Measurements from ENCODE around the gene ZSCAN21. TPM values are rescaled to one million over a fixed set of nuclear protein-coding genes. Genes with fewer than 3 reads are reported as not detected.
A peak's percentile ranks its signal among the peaks of the same experiment; 100 is the strongest.

The ZSCAN21 gene
- total RNA-seq, 1 donor from 2014 or later, result 7.7 TPM

- DNase-seq (ENCODE audit: low read depth in 2 of 2), result no peak
Observed at GRCh38 chr7:100075418-100075817, 25.8 kb downstream of the ZSCAN21 start.

DNA sequence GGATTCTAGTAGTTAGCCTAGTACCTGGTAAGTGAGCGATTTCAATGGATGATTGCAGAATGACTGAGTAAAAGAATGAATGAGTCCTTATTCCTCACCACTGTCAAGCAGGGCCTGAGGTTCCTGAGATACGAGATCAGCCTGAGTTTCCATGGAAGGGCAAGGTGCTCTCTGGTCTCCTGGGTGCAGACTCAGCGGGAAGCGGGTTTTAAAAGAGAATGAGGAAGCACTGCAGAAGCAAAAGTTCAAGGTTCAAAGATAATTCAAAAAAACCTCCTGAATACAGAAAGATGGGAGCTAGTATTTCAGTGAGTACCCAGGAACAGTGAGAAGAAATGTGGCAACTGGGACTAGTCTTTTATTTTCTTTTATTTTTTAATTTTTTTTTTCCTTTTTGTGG lies 27.6 kb downstream of the ZSCAN21 start:
- no peak for DNase-seq (ENCODE audit: low read depth in 2 of 2)

GRCh38 chr7:100079024-100079560 lies 29.5 kb downstream of the ZSCAN21 start:
- DNase-seq (ENCODE audit: low read depth in 2 of 2), result no peak

GRCh38 chr7:100080907-100081534 lies 31.4 kb downstream of the ZSCAN21 start:
- DNase-seq (ENCODE audit: low read depth in 2 of 2), result peak; percentile 37 to 58

DNA sequence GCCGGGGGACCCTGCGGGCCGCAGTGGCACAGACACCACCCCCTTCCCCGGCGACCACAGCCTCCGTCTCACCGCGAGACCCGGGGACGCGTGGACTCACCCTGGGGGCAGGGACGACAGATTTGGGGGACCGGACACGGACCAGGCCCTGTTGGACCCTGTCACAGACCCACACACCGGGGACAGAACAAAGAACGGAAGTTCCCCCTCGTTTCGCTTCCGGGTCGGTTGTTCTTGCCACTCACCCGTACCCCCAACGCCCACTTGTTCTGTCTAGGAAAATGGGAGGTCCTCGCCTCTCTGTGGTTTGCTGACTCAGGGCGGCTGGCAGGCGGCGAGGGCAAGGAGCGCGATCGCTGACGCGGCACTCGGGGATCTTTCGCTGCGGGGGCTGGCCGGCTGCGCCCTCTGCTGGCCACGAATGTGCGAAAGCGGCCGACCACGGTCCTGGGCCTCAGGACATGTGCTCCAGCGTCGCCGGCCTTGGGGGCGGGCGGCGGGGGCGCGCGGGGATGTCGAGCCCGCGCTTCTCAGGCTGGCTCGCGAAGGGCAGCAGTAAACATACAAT lies 32.0 kb downstream of the ZSCAN21 start, which contains the start of gene ZNF3:
Gene ZNF3 (minus strand): TSS at position 189 of the 568 bp plus-strand sequence. CDS start 4,366 bp downstream, outside the sequence.
- DNase-seq (ENCODE audit: low read depth in 2 of 2), result peak; percentile 99

- no peak for DNase-seq (ENCODE audit: low read depth in 2 of 2)
Observed at GRCh38 chr7:100082978-100083377, 33.4 kb downstream of the ZSCAN21 start.

DNA sequence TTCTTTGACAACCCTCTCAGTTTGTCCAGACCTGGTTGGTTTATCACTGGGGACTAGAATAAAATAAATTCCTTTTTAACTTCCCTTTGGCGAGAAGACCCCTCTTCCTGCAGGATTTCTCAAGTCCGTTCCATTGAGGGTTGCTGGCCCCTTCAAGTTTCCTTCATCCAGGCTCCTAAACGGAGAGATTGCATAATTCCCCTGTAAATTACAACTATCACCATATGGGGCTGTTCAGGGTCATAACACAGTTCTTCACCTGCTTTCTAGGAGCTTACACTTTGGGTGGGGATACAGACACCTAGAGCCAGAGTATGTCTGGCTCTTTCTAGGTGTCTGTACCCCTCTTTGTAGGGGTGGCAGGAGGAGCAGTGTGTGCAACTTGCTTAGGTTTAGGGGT lies 35.9 kb downstream of the ZSCAN21 start:
- no peak for DNase-seq (ENCODE audit: low read depth in 2 of 2)

DNA sequence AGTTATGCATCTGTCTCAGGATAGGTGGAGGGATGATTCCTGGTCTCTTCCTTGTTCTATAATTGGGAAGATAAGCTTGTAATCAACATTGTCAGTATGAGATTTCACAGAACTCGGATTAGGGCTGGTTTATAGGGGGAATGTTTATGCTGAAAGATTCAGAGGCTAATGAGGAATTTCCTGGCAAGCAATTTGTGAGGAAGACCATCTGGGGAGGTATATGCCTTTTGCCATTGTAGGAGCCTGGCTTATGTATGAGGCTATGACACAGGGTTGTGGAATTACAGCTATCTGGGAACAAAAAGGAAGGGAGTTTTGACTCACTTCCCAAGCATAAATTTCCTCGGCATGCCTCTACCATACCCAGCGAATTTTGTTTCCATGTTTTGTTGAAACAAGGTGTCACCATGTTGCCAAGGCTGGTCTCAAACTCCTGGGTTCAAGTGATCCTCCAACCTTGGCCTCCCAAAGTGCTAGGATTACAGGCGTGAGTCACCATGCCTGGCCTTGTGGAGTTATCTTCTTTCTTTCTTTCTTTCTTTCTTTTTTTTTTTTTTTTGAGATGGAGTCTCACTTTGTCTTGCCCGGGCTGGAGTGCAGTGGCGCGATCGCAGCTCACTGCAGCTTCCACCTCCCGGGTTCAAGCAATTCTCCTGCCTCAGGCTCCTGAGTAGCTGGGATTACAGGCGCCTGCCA lies 37.6 kb downstream of the ZSCAN21 start:
- peak; percentile 94 to 99 for DNase-seq (ENCODE audit: low read depth in 2 of 2)

DNA sequence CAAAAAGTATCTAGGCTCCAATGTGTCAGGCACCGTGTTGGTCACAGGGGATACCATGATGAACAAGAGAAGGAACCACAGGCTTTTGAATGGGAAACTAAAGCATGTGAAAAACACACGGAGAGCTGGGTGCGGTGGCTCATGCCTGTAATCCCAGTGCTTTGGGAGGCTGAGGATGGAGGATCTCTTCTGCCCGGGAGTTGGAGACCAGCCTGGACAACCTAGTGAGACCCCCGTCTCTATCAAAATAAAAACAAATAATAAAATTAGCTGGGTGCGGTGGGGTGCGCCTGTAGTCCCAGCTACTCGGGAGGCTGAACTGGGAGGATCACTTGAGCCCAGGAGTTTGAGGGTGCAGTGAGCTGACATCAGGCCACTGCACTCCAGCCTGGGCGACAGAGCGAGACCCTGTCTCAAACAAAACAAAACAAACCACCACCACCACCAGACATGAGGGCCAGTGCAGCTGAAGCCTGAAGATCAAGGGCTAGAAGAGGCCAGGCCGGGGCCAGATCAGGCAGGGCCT lies 38.6 kb downstream of the ZSCAN21 start:
- no peak for DNase-seq (ENCODE audit: low read depth in 2 of 2)

GRCh38 chr7:100088621-100089457 lies 39.3 kb downstream of the ZSCAN21 start, which contains the start of gene COPS6:
COPS6 (plus strand) TSS chr7:100088969; CDS start chr7:100088991, 22 bp downstream.
- peak; percentile 78 to 81 for DNase-seq (ENCODE audit: low read depth in 2 of 2)

DNA sequence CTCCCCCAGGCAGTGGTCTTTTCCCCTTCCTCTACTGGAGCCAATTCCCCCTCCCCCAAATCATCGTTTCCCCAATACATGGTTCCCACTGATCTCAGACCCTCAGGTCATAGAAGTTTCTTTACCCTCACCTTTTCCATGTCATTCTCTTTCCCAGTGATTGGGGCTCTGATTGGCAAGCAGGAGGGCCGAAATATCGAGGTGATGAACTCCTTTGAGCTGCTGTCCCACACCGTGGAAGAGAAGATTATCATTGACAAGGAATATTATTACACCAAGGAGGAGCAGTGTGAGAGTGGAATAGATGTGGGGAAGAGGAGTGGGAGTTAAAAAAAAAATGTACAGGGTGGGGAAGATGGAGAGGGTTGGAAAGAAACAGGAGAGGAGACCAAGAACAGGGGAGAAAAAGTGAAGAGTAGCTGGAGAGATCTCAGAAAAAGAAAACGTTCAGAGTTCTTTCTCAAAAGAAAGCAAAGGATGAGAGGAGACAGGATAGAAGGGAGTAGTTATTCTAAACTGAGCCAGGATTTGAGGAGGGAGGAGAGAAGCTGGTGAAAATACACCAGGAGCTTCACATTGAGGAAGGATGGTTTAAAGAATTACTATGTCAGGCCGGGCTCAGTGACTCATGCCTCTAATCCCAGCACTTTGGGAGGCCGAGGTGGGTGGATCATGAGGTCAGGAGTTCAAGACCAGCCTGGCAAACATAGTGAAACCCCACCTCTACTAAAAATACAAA lies 40.1 kb downstream of the ZSCAN21 start:
- DNase-seq (ENCODE audit: low read depth in 2 of 2), result no peak

DNA sequence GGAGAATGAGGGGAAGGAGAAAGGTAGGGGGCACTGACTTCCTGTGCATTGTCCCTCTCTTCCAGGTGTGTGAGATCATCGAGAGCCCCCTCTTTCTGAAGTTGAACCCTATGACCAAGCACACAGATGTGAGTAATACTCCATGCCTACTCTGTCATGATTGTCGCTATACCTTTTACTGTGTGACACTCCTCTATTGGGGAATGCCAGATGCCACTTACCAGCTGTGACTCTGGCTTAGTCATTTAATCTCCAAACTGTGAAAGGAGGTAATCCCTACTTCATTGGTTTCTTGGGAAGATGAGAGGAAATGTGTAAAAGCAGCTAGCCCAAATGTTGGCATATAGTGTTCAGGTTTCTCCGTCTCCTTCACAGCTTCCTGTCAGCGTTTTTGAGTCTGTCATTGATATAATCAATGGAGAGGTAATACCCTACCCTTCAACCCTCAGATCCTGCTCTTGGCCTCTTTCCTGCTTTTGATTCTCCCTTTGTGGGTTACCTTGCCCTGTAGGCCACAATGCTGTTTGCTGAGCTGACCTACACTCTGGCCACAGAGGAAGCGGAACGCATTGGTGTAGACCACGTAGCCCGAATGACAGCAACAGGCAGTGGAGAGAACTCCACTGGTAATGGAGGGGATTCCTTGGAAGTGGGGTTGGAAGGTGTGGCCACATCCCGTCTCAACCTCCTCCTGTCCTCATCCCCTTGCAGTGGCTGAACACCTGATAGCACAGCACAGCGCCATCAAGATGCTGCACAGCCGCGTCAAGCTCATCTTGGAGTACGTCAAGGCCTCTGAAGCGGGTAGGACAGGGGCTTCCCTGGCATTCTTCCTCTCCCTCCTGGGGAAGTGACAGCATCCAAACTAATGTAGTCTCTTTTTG lies 41.2 kb downstream of the ZSCAN21 start:
- no peak for DNase-seq (ENCODE audit: low read depth in 2 of 2)

GRCh38 chr7:100091411-100092181 lies 42.0 kb downstream of the ZSCAN21 start:
- DNase-seq (ENCODE audit: low read depth in 2 of 2), result no peak

DNA sequence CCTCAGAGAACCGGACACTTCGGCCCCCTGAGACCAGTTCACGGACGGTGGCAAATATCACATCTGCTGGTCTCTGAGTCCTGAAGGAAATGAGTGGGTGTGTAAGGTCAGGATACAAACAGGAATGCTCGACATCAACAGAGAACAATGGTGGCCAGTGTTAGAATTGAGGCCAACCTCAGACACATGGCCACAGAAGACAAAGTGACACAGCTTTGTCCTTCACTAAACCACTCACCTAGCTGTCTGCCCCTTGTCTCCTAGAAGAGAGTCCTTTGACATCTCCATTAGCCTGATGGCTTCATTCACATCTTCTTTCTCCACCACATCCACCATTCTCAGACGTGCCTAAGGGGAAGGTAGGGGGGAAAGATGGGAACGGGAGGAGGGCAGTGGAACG lies 43.5 kb downstream of the ZSCAN21 start:
- peak; percentile 48 to 57 for DNase-seq (ENCODE audit: low read depth in 2 of 2)

- no peak for DNase-seq (ENCODE audit: low read depth in 2 of 2)
Observed at GRCh38 chr7:100093498-100093897, 43.9 kb downstream of the ZSCAN21 start.

- no peak for DNase-seq (ENCODE audit: low read depth in 2 of 2)
Observed at GRCh38 chr7:100093925-100094486, 44.4 kb downstream of the ZSCAN21 start.

DNA sequence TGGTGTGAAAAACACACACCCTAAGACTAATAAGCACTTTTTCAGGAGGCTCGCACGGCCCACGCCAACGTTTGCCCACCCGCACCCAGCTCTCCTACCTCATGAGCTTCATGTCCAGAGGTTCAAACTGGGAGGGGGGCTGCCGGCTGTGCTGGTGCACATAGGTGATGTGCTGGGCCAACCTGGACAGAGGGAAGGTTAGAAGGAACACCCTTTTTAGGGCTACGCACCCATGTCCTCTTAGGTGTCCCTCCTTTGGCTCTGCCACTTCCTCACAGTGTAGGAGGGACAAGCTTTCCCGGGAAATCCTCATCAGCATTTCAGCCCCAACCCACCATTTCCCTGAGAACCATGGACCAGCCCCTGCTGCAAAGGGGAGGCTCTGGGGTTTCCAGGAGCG lies 45.7 kb downstream of the ZSCAN21 start:
- DNase-seq (ENCODE audit: low read depth in 2 of 2), result no peak

DNA sequence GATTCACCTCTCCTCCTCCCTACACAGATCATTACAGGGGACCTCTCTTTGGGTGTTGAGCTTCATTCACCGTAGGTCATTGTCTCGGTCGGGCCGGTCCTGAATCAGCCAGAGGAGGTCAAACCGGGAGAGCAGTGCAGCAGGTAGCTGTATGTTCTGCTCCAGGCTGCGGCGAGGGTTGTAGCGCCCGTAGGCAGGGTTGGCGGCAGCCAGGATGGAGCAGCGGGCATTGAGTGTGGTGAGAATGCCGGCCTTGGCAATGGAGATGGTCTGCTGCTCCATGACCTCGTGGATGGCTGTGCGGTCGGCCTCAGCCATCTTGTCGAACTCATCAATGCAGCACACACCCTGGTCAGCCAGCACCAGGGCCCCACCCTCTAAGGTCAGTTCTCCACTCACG lies 46.1 kb downstream of the ZSCAN21 start:
- DNase-seq (ENCODE audit: low read depth in 2 of 2), result no peak

Measured in lung microvascular endothelial cell (primary cell).